Measurements from ENCODE around the gene TNFRSF6B.

The TNFRSF6B gene

DNA sequence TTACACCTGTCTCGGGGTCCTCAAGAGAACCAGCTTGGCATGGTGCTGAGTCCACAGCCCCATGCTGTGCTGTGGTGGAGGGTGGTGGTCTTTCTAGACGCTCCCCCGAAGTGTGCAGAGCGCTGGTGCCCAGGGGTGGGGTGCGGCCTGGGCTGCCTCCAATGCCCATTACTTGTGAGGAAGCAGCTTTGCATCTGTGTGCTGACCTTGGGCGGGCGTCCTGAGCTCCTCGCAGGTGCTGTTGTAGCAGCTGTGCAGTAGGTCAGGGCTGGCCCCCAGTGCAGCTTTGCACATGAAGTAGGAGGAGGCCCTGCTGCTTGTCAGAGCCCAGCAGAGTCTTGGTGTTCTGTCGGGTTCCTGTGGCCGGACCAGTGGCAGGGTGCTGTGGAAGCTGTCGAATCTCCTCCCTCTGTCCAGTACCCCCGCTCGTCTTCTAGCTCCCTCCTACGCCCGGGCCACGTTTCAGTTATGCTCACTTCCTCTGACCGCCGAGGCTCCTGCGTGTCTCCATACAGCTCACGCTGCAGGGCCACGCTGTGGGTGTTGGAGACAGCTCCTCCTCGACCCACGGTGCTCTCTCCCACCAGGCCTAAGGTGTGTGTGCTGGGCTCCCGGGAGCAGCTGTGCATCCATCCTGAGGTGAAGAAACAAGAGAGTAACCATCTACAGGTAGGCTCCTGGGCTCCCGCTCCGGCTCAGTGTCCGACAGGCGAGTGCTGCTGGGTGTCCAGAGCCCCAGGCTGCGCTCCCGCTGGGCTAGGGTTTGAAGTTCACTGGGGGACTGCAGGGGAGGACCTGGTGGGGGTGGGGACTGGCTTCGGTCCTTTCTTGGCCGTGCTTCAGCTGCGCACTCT, 34.3 kb upstream of the TNFRSF6B start:
- no peak overlapping the region for H3K9ac ChIP-seq (ENCODE audit: low read depth, low read length)
- peaks cover 29% of the 10 kb centered on the region for H3K4me1 ChIP-seq (ENCODE audit: insufficient read depth, low read length)
- H3K4me3 ChIP-seq (ENCODE audit: low read depth in 1 of 2, low read length in 2 of 2): no peak overlapping the region
- H2AFZ ChIP-seq (ENCODE audit: low read depth, low read length): no peak overlapping the region
- peaks cover 25% of the 10 kb centered on the region; the same call in 1 of the 2 replicates for H4K20me1 ChIP-seq (ENCODE audit: insufficient read depth, low read length)
- no peak for TF ChIP-seq EZH2 (IDR thresholded peaks at IDR 0.05; ENCODE audit: borderline replicate concordance, low read depth, low read length, severe bottlenecking)
- TF ChIP-seq, protein P1, sequence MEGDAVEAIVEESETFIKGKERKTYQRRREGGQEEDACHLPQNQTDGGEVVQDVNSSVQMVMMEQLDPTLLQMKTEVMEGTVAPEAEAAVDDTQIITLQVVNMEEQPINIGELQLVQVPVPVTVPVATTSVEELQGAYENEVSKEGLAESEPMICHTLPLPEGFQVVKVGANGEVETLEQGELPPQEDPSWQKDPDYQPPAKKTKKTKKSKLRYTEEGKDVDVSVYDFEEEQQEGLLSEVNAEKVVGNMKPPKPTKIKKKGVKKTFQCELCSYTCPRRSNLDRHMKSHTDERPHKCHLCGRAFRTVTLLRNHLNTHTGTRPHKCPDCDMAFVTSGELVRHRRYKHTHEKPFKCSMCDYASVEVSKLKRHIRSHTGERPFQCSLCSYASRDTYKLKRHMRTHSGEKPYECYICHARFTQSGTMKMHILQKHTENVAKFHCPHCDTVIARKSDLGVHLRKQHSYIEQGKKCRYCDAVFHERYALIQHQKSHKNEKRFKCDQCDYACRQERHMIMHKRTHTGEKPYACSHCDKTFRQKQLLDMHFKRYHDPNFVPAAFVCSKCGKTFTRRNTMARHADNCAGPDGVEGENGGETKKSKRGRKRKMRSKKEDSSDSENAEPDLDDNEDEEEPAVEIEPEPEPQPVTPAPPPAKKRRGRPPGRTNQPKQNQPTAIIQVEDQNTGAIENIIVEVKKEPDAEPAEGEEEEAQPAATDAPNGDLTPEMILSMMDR (IDR thresholded peaks at IDR 0.05; ENCODE audit: borderline replicate concordance, extremely low read depth, low read length, poor library complexity, severe bottlenecking): no peak
- H3K27ac ChIP-seq (ENCODE audit: low read length): no peak overlapping the region
- H3K9me3 ChIP-seq (ENCODE audit: insufficient read depth, low read length, severe bottlenecking): no peaks in the 10 kb centered on the region
- peaks cover 71% of the 10 kb centered on the region for H3K36me3 ChIP-seq (ENCODE audit: insufficient read depth, low read length)
- H3K4me2 ChIP-seq (ENCODE audit: insufficient read depth, low read length): no peak overlapping the region
- H3K27me3 ChIP-seq (ENCODE audit: insufficient read depth, low read length, poor library complexity): no peaks in the 10 kb centered on the region
- H3K79me2 ChIP-seq (ENCODE audit: insufficient read depth, low read length): peaks cover 66% of the 10 kb centered on the region
- DNase-seq (no peak), ATAC-seq (ENCODE audit: insufficient read depth, low read depth) (no peak)

DNA sequence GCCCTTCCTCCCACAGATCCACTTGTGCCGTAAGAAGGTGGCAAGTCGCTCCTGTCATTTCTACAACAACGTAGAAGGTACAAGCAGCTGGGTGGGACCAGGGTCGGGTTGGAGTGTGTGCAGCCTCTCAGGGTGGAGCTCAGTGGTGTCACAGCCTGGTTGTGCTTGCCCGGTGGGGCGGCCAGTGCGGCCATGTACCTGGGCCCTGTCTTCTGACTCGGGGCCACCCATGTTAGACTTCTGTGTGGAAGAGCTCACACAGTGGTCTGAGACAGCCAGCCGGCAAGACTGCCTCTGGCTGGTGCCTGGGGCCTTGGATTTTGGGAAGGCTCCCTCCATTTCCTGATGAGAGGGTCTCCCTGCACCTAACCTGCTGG, 33.7 kb upstream of the TNFRSF6B start:
- Histone ChIP-seq H3K27ac (ENCODE audit: low read length) (no peak overlapping the region), H3K36me3 (ENCODE audit: insufficient read depth, low read length) (peaks cover 77% of the 10 kb centered on the region), H3K4me2 (ENCODE audit: insufficient read depth, low read length) (no peak overlapping the region), H3K4me1 (ENCODE audit: insufficient read depth, low read length) (peaks cover 22% of the 10 kb centered on the region), H4K20me1 (ENCODE audit: insufficient read depth, low read length) (peaks cover 27% of the 10 kb centered on the region; the same call in 1 of the 2 replicates), H3K9ac (ENCODE audit: low read depth, low read length) (no peak overlapping the region), H3K9me3 (ENCODE audit: insufficient read depth, low read length, severe bottlenecking) (no peaks in the 10 kb centered on the region), H3K79me2 (ENCODE audit: insufficient read depth, low read length) (peaks cover 60% of the 10 kb centered on the region), H3K27me3 (ENCODE audit: insufficient read depth, low read length, poor library complexity) (no peaks in the 10 kb centered on the region), H3K4me3 (ENCODE audit: low read depth in 1 of 2, low read length in 2 of 2) (no peak overlapping the region), H2AFZ (ENCODE audit: low read depth, low read length) (no peak overlapping the region)
- ATAC-seq (ENCODE audit: insufficient read depth, low read depth) (no peak), DNase-seq (no peak)
- TF ChIP-seq, protein P1 (IDR thresholded peaks at IDR 0.05; ENCODE audit: borderline replicate concordance, extremely low read depth, low read length, poor library complexity, severe bottlenecking): no peak
- no peak for TF ChIP-seq EZH2 (IDR thresholded peaks at IDR 0.05; ENCODE audit: borderline replicate concordance, low read depth, low read length, severe bottlenecking)

- no peak for ATAC-seq (ENCODE audit: insufficient read depth, low read depth)
- peaks cover 58% of the 10 kb centered on the region for H3K79me2 ChIP-seq (ENCODE audit: insufficient read depth, low read length)
- peaks cover 84% of the 10 kb centered on the region for H3K36me3 ChIP-seq (ENCODE audit: insufficient read depth, low read length)
- H4K20me1 ChIP-seq (ENCODE audit: insufficient read depth, low read length): peaks cover 27% of the 10 kb centered on the region; the same call in 1 of the 2 replicates
- H3K4me2 ChIP-seq (ENCODE audit: insufficient read depth, low read length): no peak overlapping the region
- H3K4me1 ChIP-seq (ENCODE audit: insufficient read depth, low read length): peaks cover 20% of the 10 kb centered on the region
- no peak overlapping the region for H3K27ac ChIP-seq (ENCODE audit: low read length)
- no peak overlapping the region for H2AFZ ChIP-seq (ENCODE audit: low read depth, low read length)
- TF ChIP-seq, protein P1 (IDR thresholded peaks at IDR 0.05; ENCODE audit: borderline replicate concordance, extremely low read depth, low read length, poor library complexity, severe bottlenecking): no peak
- H3K4me3 ChIP-seq (ENCODE audit: low read depth in 1 of 2, low read length in 2 of 2): no peak overlapping the region
- no peak overlapping the region for H3K9ac ChIP-seq (ENCODE audit: low read depth, low read length)
- H3K27me3 ChIP-seq (ENCODE audit: insufficient read depth, low read length, poor library complexity): no peaks in the 10 kb centered on the region
- H3K9me3 ChIP-seq (ENCODE audit: insufficient read depth, low read length, severe bottlenecking): no peaks in the 10 kb centered on the region
- DNase-seq: no peak
Observed at GRCh38 chr20:63663332-63664066, 33.0 kb upstream of the TNFRSF6B start.
